SK-N-SH (cell line): ENCODE results near the gene CUL7. TPM values are rescaled to one million over a fixed set of nuclear protein-coding genes. Genes with fewer than 3 reads are reported as not detected.

Experiments
- EZH2phosphoT487 ChIP-seq: fragments of 200-600 bp; sonication (generic); IDR thresholded peaks from 2 replicates; pipeline ENCODE4 v1.6.1; 2017; ENCODE audit warnings: low read depth, mixed run types, mild to moderate bottlenecking, antibody characterized with exemption, moderate library complexity, borderline replicate concordance
- polyA plus RNA-seq, 3 experiments: library from polyadenylated mRNA; depleted of rRNA; stranded (reverse); fragments of >200 nt; gene quantifications; 2 replicates each; pipeline ENCODE4 v1.2.3, GENCODE V29; 2012
- TF ChIP-seq, protein P1 (sequence below): IDR thresholded peaks from 2 replicates; pipeline ENCODE4 v1.6.1; 2012; ENCODE audit warnings: mild to moderate bottlenecking, low read depth, low read length, moderate library complexity

Gene CUL7
- polyA plus RNA-seq, 1 of the 3 experiments (the other 2 are of a cell fraction), result 46.9 TPM

DNA sequence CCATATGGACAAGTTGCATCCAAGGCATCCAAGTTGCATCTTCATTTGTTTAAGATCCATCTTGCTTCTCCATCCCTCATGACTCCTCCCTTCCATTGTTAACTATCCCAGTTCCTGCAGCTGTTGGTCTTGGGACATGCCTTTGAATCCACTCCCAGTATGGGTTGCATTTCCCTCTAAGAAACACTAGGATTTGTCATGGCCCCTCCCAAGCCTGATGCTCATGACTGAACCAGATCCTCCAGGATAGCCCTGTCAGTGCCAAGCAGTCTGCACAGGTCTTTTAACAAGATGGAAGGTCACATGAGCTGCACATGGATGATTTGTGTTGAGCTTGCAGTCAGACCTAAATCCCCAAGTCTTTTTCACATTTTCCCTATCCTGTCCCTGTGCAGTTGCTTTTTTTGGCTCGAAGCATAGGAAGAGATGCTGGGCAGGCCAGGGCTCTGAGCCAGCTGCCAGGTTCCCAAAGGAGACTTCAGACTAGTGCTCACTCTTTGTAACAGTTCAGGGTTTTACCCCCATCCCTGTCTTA, 65.1 kb downstream of the CUL7 start (continued):
- TF ChIP-seq, protein P1, sequence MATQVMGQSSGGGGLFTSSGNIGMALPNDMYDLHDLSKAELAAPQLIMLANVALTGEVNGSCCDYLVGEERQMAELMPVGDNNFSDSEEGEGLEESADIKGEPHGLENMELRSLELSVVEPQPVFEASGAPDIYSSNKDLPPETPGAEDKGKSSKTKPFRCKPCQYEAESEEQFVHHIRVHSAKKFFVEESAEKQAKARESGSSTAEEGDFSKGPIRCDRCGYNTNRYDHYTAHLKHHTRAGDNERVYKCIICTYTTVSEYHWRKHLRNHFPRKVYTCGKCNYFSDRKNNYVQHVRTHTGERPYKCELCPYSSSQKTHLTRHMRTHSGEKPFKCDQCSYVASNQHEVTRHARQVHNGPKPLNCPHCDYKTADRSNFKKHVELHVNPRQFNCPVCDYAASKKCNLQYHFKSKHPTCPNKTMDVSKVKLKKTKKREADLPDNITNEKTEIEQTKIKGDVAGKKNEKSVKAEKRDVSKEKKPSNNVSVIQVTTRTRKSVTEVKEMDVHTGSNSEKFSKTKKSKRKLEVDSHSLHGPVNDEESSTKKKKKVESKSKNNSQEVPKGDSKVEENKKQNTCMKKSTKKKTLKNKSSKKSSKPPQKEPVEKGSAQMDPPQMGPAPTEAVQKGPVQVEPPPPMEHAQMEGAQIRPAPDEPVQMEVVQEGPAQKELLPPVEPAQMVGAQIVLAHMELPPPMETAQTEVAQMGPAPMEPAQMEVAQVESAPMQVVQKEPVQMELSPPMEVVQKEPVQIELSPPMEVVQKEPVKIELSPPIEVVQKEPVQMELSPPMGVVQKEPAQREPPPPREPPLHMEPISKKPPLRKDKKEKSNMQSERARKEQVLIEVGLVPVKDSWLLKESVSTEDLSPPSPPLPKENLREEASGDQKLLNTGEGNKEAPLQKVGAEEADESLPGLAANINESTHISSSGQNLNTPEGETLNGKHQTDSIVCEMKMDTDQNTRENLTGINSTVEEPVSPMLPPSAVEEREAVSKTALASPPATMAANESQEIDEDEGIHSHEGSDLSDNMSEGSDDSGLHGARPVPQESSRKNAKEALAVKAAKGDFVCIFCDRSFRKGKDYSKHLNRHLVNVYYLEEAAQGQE, result no peak
- no peak for TF ChIP-seq EZH2phosphoT487

Other genes starting within 250 kb of the CUL7 start
- gene RPL7L1, start 174.2 kb downstream of the CUL7 start, polyA plus RNA-seq (2012; rRNA removed), result 22.1 and 28.7 TPM in 2 replicates
- not detected in 2 replicates for gene PTCRA, start 137.8 kb downstream of the CUL7 start, polyA plus RNA-seq (2012; rRNA removed)
- gene CNPY3, start 124.4 kb downstream of the CUL7 start, polyA plus RNA-seq (2012; rRNA removed), result 59.2 and 77.5 TPM in 2 replicates
- 1.4 and 2.0 TPM in 2 replicates for gene GNMT, start 93.1 kb downstream of the CUL7 start, polyA plus RNA-seq (2012; rRNA removed)
- gene PEX6, start 74.7 kb downstream of the CUL7 start, polyA plus RNA-seq (2012; rRNA removed), result 12.5 and 15.3 TPM in 2 replicates
- 37.6 and 38.6 TPM in 2 replicates for gene PPP2R5D, start 69.3 kb downstream of the CUL7 start, polyA plus RNA-seq (2012; rRNA removed)
- 160 and 171 TPM in 2 replicates for gene MEA1, start 39.9 kb downstream of the CUL7 start, polyA plus RNA-seq (2012; rRNA removed)
- 59.1 and 74.1 TPM in 2 replicates for gene KLHDC3, start 39.6 kb downstream of the CUL7 start, polyA plus RNA-seq (2012; rRNA removed)
- 60.5 and 64.8 TPM in 2 replicates for gene RRP36, start 32.2 kb downstream of the CUL7 start, polyA plus RNA-seq (2012; rRNA removed)
- gene MRPL2, start 5.6 kb upstream of the CUL7 start, polyA plus RNA-seq (2012; rRNA removed), result 43.0 and 64.7 TPM in 2 replicates
- 17.5 and 22.0 TPM in 2 replicates for gene KLC4, start 5.8 kb upstream of the CUL7 start, polyA plus RNA-seq (2012; rRNA removed)
- gene PTK7, start 22.5 kb upstream of the CUL7 start, polyA plus RNA-seq (2012; rRNA removed), result 93.7 and 105 TPM in 2 replicates
- 31.7 and 33.8 TPM in 2 replicates for gene SRF, start 117.4 kb upstream of the CUL7 start, polyA plus RNA-seq (2012; rRNA removed)
- 36.8 and 37.7 TPM in 2 replicates for gene CUL9, start 128.3 kb upstream of the CUL7 start, polyA plus RNA-seq (2012; rRNA removed)
- 263 and 287 TPM in 2 replicates for gene DNPH1, start 175.6 kb upstream of the CUL7 start, polyA plus RNA-seq (2012; rRNA removed)
- gene TTBK1, start 189.6 kb upstream of the CUL7 start, polyA plus RNA-seq (2012; rRNA removed), result 0.91 and 0.94 TPM in 2 replicates
- gene SLC22A7, start 244.4 kb upstream of the CUL7 start, polyA plus RNA-seq (2012; rRNA removed), result not detected in 2 replicates